Activated CD8-positive, alpha-beta memory T cell treated with anti-CD3 and anti-CD28 coated beads for 24 hours (primary cell): ENCODE measurements around the gene PTPRN2.
"Not testable (repeated sequence)": the region's sequence is repeated elsewhere in the genome, so short reads cannot be mapped to it uniquely, and the experiment has no call there.

Source experiments
- DNase-seq: peaks from one replicate; pipeline ENCODE4 v3.0.0-alpha.2; 2020

PTPRN2 gene

DNA sequence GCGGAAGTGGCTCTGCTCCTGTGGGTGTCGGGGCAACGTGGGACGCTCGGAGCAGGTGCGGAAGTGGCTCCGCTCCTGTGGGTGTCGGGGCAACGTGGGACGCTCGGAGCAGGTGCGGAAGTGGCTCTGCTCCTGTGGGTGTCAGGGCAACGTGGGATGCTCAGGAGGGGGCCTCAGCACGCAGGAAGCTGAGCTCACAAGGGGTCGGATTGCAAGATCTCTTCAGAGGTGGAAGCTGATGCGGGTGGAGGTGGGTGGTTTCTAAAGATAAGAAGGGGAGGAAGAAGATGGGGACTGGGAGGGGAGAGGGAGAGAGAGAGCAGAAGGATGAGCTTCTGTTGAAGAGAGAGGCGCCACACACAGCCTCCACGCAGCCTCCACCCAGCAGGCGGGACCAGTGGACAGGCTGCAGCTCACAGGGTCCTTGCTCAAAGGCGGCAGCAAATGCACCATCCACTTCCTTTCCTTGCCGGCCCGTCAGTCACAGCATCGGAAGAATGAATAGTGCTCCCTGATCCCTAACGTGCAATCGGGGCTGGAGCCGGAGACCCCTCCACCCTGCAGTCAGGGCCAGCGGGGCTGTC, 78.7 kb downstream of the PTPRN2 start:
- no peak for DNase-seq

DNA sequence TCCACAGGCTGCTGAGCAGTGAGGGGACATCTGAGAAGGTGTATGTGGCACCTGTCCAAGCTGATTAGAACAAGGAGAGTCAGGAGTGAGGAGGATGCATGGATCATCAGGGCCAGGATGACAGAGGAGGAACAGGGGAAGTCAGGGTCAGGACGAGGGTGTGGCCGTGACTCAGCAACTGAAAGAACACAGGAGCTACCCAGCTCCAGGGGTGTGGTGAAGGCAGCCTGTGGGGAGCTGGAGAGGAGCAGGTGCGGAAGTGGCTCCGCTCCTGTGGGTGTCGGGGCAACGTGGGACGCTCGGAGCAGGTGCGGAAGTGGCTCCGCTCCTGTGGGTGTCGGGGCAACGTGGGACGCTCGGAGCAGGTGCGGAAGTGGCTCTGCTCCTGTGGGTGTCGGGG, 79.3 kb downstream of the PTPRN2 start:
- DNase-seq = not testable (repeated sequence)

DNA sequence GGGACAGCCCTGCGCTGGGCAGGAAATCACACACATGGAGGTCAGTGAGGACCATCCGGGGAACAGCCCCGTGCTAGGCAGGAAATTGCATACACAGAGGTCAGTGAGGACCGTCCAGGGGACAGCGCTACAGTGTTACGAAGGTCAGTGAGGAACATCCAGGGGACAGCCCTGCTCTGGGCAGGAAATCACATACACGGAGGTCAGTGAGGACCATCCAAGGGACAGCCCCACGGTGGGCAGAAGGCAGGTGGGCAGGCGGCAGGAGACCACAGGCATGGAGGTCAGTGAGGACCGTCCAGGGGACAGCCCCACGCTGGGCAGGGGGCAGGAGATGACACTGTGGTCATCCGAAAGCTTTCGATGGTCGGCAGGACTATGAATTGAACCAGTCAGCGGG, 79.7 kb downstream of the PTPRN2 start:
- no peak for DNase-seq

DNA sequence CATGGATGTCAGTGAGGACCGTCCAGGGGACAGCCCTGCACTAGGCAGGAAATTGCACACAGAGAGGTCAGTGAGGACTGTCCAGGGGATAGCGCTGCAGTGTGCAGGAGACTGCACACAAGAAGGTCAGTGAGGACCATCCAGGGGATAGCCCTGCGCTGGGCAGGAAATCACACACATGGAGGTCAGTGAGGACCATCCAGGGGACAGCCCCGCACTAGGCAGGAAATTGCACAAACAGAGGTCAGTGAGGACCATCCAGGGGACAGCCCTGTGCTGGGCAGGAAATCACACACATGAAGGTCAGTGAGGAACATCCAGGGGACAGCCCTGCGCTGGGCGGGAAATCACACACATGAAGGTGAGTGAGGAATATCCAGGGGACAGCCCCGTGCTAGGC, 80.4 kb downstream of the PTPRN2 start:
- not testable (repeated sequence) for DNase-seq

DNA sequence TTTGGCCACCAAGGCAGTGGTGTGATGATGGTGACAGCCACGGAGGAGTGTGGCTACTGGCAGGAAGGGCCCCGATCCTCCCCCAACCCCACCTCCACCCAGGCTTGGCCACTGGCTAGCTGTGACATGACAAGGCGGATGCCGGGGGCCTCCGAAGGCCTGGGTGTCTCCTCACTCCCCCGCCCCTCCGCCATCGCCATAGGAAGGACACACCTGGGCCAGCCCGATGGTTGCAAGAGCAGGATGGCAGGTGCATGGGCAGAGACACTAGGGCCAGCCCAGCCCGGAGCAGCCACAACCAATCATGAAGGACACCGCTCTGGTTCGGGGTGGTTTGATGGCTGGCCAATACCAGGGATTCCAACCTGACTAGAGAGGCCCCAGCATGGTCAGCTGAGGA, 81.0 kb downstream of the PTPRN2 start:
- DNase-seq = no peak

DNA sequence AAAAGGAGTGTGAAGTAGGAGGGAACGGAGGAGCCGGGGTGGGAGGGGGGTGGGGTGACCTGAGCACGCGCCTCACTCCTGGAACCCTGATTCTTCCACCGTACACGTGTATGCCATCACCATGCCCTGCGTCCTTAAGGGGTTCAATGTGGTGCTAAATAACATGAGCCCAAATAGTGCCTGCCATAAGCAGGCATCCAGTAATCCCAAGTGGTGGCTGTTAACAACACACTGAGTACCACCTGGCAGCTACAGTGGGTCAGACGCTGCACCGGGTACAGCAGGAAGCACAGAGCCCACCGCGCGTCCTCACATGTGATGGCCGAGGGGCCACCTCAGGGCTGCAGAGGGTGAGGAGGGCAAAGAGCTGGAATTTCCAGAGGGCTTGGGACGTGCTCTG, 81.9 kb downstream of the PTPRN2 start:
- no peak for DNase-seq

DNA sequence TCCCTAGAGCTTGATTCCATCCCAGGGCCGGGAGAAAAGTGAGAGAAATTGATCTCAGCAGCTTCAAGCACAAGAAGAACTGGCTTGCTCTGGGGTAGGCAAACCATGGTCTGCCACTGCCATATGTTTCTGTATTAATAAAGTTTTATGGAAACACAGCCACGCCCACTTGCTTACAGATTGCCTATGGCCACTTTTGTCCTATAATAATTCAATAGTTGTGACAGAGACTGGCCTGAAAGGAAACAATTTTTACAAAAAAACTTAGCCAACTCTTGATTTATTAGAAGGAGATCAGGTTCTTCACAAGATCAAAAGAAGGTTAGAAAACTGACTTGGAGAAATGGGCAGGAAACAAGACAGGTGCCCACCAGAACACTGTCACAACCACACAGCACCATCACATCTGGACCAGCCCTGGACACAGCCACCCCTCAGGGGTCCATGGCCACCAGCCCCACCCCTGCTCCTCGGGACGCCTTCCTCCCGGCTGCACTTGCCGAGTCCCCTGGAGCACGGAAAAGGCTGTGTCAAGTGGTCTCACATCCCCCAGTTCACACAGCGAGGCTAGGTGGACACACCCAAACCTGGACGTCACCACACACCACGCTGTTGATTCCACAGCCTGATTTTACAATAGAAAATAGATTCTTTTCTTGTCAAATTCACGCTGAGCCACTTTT, 85.4 kb downstream of the PTPRN2 start:
- no peak for DNase-seq

GRCh38 chr7:158501393-158502067, 86.1 kb downstream of the PTPRN2 start:
- no peak for DNase-seq

DNA sequence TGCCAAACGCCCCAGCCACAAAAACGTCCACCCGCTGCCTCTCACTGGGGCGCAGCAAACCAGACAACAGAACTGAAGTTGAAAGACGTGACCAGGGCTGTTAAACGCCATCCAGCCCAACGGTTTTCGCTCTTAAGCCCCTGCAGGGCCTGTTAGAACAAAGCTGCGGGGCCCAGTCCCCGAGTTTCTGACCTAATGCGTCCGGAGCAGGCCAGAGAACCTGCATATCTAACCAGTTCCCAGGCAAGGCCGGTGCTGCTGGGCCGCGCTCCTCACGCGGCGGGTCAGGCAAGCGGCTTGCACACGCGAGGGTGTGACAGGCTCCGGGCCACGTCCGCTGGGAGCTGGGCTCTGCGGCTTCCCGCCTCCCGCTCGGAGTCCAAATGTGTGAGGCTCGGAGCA, 87.0 kb downstream of the PTPRN2 start:
- no peak for DNase-seq

DNA sequence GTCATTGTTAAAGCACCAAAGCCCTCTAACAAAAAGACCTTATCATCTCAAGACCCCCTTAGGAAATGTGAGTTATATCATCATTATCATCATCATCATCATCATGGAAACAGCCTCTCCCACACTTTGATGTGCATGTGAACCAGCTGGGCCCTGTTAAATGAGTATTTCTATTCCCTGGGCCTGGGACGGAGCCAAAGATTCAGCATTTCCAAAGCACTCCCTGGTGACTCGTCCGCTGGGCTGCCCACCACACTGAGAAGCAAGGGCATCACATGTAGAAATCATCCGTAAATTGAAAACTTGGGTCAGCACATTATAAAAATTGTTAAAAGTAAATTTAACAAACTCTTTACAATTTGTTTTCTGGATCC, 88.6 kb downstream of the PTPRN2 start:
- DNase-seq = no peak

GRCh38 chr7:158498443-158499081, 89.1 kb downstream of the PTPRN2 start:
- DNase-seq = no peak

- no peak for DNase-seq
These were observed 90.0 kb downstream of the PTPRN2 start for GRCh38 chr7:158497627-158498026.

GRCh38 chr7:158495786-158496185, 91.8 kb downstream of the PTPRN2 start:
- no peak for DNase-seq

DNA sequence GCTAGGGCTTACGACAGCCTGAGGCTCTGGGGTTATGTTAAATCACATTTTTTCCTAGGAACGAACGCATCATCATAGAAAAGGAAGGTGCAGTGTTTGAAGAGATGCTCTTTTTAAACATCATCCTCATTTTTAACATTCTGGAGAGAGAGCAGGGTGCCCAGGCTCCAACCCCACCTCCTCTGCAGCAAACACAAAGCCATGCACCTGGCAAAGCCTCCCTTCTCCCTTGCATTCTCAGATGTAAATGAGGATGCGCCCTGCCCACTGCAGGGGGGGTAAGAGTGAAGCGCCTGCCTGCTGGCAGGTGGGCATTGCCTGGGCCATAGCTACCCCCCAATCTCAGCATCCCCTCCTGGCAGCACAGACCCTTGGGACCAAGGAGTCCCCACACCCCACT, 92.4 kb downstream of the PTPRN2 start:
- DNase-seq = no peak

DNA sequence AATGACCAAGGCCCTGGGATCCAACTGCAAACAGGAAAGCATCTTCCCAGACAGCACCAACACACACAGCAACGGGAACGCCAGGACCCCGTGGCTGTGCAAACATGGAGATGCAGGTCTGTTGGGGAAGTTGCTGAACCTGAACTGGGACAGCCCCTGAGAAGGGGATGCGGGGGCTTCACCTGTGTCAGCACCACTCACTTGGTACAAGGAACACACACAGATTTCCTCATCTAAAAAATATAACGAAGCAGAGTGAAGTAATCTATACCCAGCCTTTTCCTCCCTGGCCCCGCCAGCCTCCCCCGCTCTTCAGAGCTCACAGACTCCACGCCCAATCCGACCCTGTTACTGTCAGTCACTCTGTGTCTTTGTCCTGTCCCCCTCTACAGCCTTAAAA, 93.0 kb downstream of the PTPRN2 start:
- DNase-seq = no peak

DNA sequence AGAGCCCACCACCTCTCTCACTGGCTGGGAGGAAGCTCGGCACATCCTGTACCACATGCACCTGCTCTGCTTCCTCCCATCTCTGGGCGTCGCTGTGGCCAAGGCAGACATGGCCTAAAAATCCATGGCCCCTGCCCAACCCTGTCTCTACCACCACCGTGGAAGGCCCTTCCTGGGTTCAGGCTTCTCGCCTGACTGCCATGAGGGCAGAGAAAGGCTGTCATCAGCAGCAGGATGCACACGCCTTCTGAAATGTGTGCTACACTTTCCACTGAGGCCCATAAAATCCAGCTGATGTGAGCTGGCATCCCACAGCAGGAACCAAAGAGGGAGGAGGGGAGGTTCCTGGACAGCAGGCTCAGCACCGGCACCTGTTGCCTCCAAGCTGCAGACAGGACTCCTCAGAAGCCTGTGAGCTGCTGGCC, 93.4 kb downstream of the PTPRN2 start:
- DNase-seq = no peak

- DNase-seq = no peak
These were observed 95.3 kb downstream of the PTPRN2 start for GRCh38 chr7:158492367-158492764.

DNA sequence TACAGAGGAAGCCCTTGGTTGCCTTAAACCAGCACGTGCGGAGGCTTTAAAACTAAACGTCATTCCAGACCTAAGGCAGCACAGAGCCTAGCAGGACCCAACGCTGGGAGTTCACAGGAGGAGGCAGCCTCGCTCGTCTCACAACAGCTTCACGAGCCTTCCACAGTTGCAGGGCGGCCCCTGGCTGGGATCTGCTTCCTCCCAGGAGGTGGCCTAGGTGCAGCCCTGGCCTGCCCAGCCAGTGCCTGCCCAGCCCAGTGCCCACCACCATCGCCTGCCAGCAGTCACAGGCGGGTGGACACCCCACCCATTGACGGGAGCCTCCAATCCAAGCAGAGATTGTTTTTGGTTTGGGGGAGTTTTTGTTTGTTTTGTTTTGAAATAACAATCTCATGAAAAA, 96.5 kb downstream of the PTPRN2 start:
- no peak for DNase-seq

GRCh38 chr7:158490171-158490782, 97.3 kb downstream of the PTPRN2 start:
- no peak for DNase-seq

DNA sequence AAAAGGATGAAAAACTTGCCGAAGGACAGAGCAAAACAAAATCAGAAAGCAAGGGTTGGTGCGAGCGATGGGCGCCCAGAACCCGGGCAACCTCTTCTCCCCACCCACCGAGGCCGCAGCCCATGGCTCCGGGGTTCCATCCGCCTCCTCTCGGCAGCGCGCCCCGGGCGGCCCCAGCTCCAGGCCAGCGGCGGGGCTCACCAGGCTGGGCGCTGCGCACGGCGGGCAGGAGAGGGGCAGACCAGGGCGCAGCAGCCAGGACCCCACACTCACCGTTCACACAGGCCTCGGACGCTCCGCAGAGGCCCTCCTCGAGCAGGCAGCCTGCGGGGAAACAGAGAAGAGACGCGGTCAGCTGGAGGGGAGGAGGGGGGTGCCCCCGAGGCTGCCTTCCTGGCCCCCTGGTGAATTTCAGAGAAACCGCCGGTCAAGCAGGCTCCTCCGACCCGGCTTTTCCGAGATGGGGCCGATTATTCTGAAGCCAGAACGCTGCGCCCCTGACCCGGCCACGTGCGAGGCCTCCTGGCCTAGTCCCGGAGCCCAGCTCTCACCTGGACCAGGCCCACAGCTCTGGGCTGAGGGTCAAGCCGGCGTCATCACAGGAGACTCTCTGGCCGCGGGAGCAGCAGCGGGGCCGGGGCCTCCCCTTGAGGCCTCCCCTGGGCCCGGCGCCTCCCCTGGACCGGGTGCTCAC, 98.0 kb downstream of the PTPRN2 start:
- no peak for DNase-seq

- DNase-seq = no peak
These were observed 99.2 kb downstream of the PTPRN2 start for GRCh38 chr7:158488181-158488971.

DNA sequence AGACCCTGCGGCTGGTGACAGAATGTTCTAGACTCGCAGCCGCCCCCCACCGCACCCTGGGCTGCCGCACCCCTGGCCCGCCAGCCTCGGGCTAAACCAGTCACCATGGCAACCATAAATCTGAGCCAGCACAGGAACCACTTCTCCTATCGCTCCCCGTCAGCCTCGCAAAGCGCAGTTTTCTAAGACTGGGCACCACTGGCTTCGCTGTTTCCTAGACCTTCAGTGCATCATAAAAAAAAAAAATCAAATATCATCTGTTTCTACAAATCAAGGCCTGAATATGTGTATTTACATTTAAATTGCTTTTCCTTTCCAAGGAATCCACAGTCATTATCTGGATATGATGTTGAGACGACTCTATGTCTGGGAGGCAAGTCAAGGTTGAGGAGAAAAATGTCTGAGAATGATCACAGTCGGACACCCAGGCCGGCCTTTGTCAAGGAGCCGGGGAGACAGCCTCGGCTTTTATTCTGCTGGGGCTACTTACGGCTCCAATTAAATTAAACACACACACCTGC, 99.9 kb downstream of the PTPRN2 start:
- DNase-seq = no peak
